CD8-positive, alpha-beta memory T cell (primary cell): ENCODE data around the gene NKX1-1. TPM values are rescaled to one million over a fixed set of nuclear protein-coding genes. Genes with fewer than 3 reads are reported as not detected.

Experiments
- CTCF ChIA-PET: fragments of 350-600 bp; sonication (Branson Sonifier 250); formaldehyde crosslinking; loops from one replicate; lab custom pipeline; 2021; ENCODE audit warnings: antibody characterized with exemption; lab: Charles Lee
- POLR2A ChIA-PET: fragments of 350-600 bp; sonication (Branson Sonifier 250); formaldehyde crosslinking; loops from one replicate; lab custom pipeline; 2021; ENCODE audit warnings: antibody characterized with exemption; lab: Charles Lee
- DNase-seq, 5 donors: peaks; one replicate each; pipeline versions ENCODE4 v3.0.0 to v3.0.0-alpha.2; 2020 to 2022; ENCODE audit warnings: mixed read lengths in 1 of 5
- H3K27ac ChIP-seq: one replicate; pipeline ENCODE4 v1.7.0; 2013; ENCODE audit warnings: low read depth, mild to moderate bottlenecking, low read length, moderate library complexity
- H3K27me3 ChIP-seq: 2 replicates; pipeline ENCODE4 v1.7.0; 2013; ENCODE audit warnings: low read length, mild to moderate bottlenecking; ENCODE audit not compliant: insufficient read depth, poor library complexity, severe bottlenecking
- H3K36me3 ChIP-seq: 2 replicates; pipeline ENCODE4 v1.7.0; 2013; ENCODE audit warnings: mild to moderate bottlenecking, low read length, moderate library complexity; ENCODE audit not compliant: insufficient read depth
- H3K4me1 ChIP-seq: 2 replicates; pipeline ENCODE4 v1.7.0; 2013; ENCODE audit warnings: mild to moderate bottlenecking, low read length, moderate library complexity; ENCODE audit not compliant: insufficient read depth
- H3K4me3 ChIP-seq: 2 replicates; pipeline ENCODE4 v1.7.0; 2013; ENCODE audit warnings: mild to moderate bottlenecking, low read length
- H3K9me3 ChIP-seq: 2 replicates; pipeline ENCODE4 v1.7.0; 2013; ENCODE audit warnings: mild to moderate bottlenecking, low read length
- H3K27ac Mint-ChIP-seq, 8 donors: one replicate each; pipeline ENCODE4 v1.8.0; 2020 to 2021; ENCODE audit warnings: mixed read lengths in 8 of 8, mild to moderate bottlenecking in 6 of 8, inconsistent platforms in 3 of 8, moderate library complexity in 3 of 8
- H3K27me3 Mint-ChIP-seq, 2 donors: one replicate each; pipeline ENCODE4 v1.8.0; 2020 to 2021; ENCODE audit warnings: mixed read lengths in 2 of 2, mild to moderate bottlenecking in 1 of 2, moderate library complexity in 1 of 2
- H3K36me3 Mint-ChIP-seq, 3 donors: one replicate each; pipeline ENCODE4 v1.8.0; 2020 to 2021; ENCODE audit warnings: mixed read lengths in 3 of 3, inconsistent platforms in 1 of 3, mild to moderate bottlenecking in 1 of 3
- H3K4me1 Mint-ChIP-seq, 3 donors: one replicate each; pipeline ENCODE4 v1.8.0; 2020 to 2021; ENCODE audit warnings: mixed read lengths in 3 of 3, inconsistent platforms in 1 of 3, mild to moderate bottlenecking in 1 of 3
- H3K4me3 Mint-ChIP-seq, 7 donors: one replicate each; pipeline ENCODE4 v1.8.0; 2020 to 2021; ENCODE audit warnings: mixed read lengths in 7 of 7, mild to moderate bottlenecking in 6 of 7, moderate library complexity in 4 of 7, inconsistent platforms in 2 of 7
- H3K9me3 Mint-ChIP-seq, 5 donors: one replicate each; pipeline ENCODE4 v1.8.0; 2020 to 2022; ENCODE audit warnings: mixed read lengths in 5 of 5, mild to moderate bottlenecking in 3 of 5, moderate library complexity in 2 of 5, inconsistent platforms in 1 of 5
- polyA plus RNA-seq: library from polyadenylated mRNA; unstranded; fragments of 300-500 nt; fragmentation: Illumina TruSeq; gene quantifications from one replicate; pipeline ENCODE4 v1.2.3, GENCODE V29; 2021
- total RNA-seq, 2 experiments: library from RNA; stranded (reverse); gene quantifications; one replicate each; pipeline ENCODE4 v1.2.3, GENCODE V29; 2021

The NKX1-1 gene
- total and polyA plus RNA-seq, 3 experiments from 2014 or later, result not detected

GRCh38 chr4:1413687-1414479, 7.6 kb upstream of the NKX1-1 start:
- no peak overlapping the region for H3K4me3 ChIP-seq
- Mint-ChIP-seq H3K27ac (no peak overlapping the region), H3K27me3 (peaks cover 44 to 63% of the 10 kb centered on the region in 2 donors), H3K4me3 (no peak overlapping the region), H3K36me3 (no peaks in the 10 kb centered on the region), H3K4me1 (peaks cover 0 to 4% (median 0%) of the 10 kb centered on the region in 3 donors), H3K9me3 (peaks cover 0 to 2% (median 0%) of the 10 kb centered on the region in 5 donors)
- CTCF ChIA-PET, result no interaction called here
- no peaks in the 10 kb centered on the region for H3K4me1 ChIP-seq
- no peaks in the 10 kb centered on the region for H3K9me3 ChIP-seq
- no peak overlapping the region for H3K27ac ChIP-seq
- peak in 1 of 5 donors; percentile 33 for DNase-seq
- POLR2A ChIA-PET, result no interaction called here
- peaks cover 11% of the 10 kb centered on the region for H3K27me3 ChIP-seq
- H3K36me3 ChIP-seq, result no peaks in the 10 kb centered on the region

- CTCF ChIA-PET, result no interaction called here
- Histone ChIP-seq H3K27ac (no peak overlapping the region), H3K27me3 (peaks cover 11% of the 10 kb centered on the region), H3K36me3 (no peaks in the 10 kb centered on the region), H3K9me3 (no peaks in the 10 kb centered on the region), H3K4me3 (no peak overlapping the region), H3K4me1 (no peaks in the 10 kb centered on the region)
- H3K4me3 Mint-ChIP-seq, result no peak overlapping the region
- H3K27ac Mint-ChIP-seq, result no peak overlapping the region
- H3K4me1 Mint-ChIP-seq, result peaks cover 0 to 4% (median 2%) of the 10 kb centered on the region in 3 donors
- peaks cover 46 to 64% of the 10 kb centered on the region in 2 donors for H3K27me3 Mint-ChIP-seq
- H3K9me3 Mint-ChIP-seq, result peaks cover 0 to 2% (median 0%) of the 10 kb centered on the region in 5 donors
- peaks cover 0 to 1% (median 0%) of the 10 kb centered on the region in 3 donors for H3K36me3 Mint-ChIP-seq
- POLR2A ChIA-PET, result no interaction called here
- DNase-seq, result peak in 1 of 5 donors; percentile 40
These were observed 7.0 kb upstream of the NKX1-1 start for GRCh38 chr4:1413204-1413663.

GRCh38 chr4:1412376-1413203, 6.3 kb upstream of the NKX1-1 start:
- H3K27me3 ChIP-seq, result peaks cover 11% of the 10 kb centered on the region
- no peak overlapping the region for H3K4me3 ChIP-seq
- Mint-ChIP-seq H3K27me3 (peaks cover 42 to 65% of the 10 kb centered on the region in 2 donors), H3K9me3 (peaks cover 0 to 2% (median 0%) of the 10 kb centered on the region in 5 donors), H3K36me3 (peaks cover 0 to 1% (median 0%) of the 10 kb centered on the region in 3 donors), H3K4me1 (peaks cover 0 to 4% (median 2%) of the 10 kb centered on the region in 3 donors), H3K4me3 (no peak overlapping the region), H3K27ac (no peak overlapping the region)
- no peaks in the 10 kb centered on the region for H3K9me3 ChIP-seq
- H3K4me1 ChIP-seq, result no peaks in the 10 kb centered on the region
- no peak for DNase-seq
- no peaks in the 10 kb centered on the region for H3K36me3 ChIP-seq
- ChIA-PET POLR2A (no interaction called here), CTCF (interaction anchor here (0.7 kb wide), 1 partner anchor 685 kb away, joined by 4 read pairs; no protein-coding TSS in a partner anchor)
- no peak overlapping the region for H3K27ac ChIP-seq

GRCh38 chr4:1411436-1412375, 5.5 kb upstream of the NKX1-1 start:
- Histone ChIP-seq H3K4me3 (no peak overlapping the region), H3K27ac (no peak overlapping the region), H3K36me3 (no peaks in the 10 kb centered on the region), H3K9me3 (no peaks in the 10 kb centered on the region), H3K4me1 (no peaks in the 10 kb centered on the region), H3K27me3 (peaks cover 11% of the 10 kb centered on the region)
- DNase-seq, result no peak
- peak overlapping the region in 1 of 8 donors; percentile 43 for H3K27ac Mint-ChIP-seq
- H3K4me3 Mint-ChIP-seq, result no peak overlapping the region
- CTCF ChIA-PET, result interaction anchor here (0.7 kb wide), 1 partner anchor 685 kb away, joined by 4 read pairs; no protein-coding TSS in a partner anchor
- H3K4me1 Mint-ChIP-seq, result peaks cover 0 to 4% (median 4%) of the 10 kb centered on the region in 3 donors
- H3K27me3 Mint-ChIP-seq, result peaks cover 46 to 71% of the 10 kb centered on the region in 2 donors
- POLR2A ChIA-PET, result no interaction called here
- H3K36me3 Mint-ChIP-seq, result peaks cover 0 to 1% (median 0%) of the 10 kb centered on the region in 3 donors
- H3K9me3 Mint-ChIP-seq, result peaks cover 0 to 2% (median 0%) of the 10 kb centered on the region in 5 donors

GRCh38 chr4:1410491-1411325, 4.5 kb upstream of the NKX1-1 start:
- peaks cover 11% of the 10 kb centered on the region for H3K27me3 ChIP-seq
- Mint-ChIP-seq H3K36me3 (peaks cover 0 to 1% (median 0%) of the 10 kb centered on the region in 3 donors), H3K27ac (peak overlapping the region in 1 of 8 donors; percentile 43), H3K4me3 (no peak overlapping the region), H3K4me1 (peaks cover 0 to 4% (median 4%) of the 10 kb centered on the region in 3 donors), H3K9me3 (peaks cover 0 to 2% (median 0%) of the 10 kb centered on the region in 5 donors), H3K27me3 (peaks cover 41 to 63% of the 10 kb centered on the region in 2 donors)
- CTCF ChIA-PET, result no interaction called here
- POLR2A ChIA-PET, result no interaction called here
- H3K4me1 ChIP-seq, result no peaks in the 10 kb centered on the region
- no peak overlapping the region for H3K4me3 ChIP-seq
- DNase-seq, result peak in 4 of 5 donors; percentile 17 to 54 (median 30)
- no peaks in the 10 kb centered on the region for H3K36me3 ChIP-seq
- H3K9me3 ChIP-seq, result no peaks in the 10 kb centered on the region
- H3K27ac ChIP-seq, result no peak overlapping the region

GRCh38 chr4:1409491-1410425, 3.5 kb upstream of the NKX1-1 start:
- CTCF ChIA-PET, result no interaction called here
- no peaks in the 10 kb centered on the region for H3K4me1 ChIP-seq
- no peaks in the 10 kb centered on the region for H3K9me3 ChIP-seq
- peak overlapping the region in 1 of 8 donors; percentile 33 for H3K27ac Mint-ChIP-seq
- DNase-seq, result peak in 1 of 5 donors; percentile 36
- POLR2A ChIA-PET, result no interaction called here
- H3K27me3 Mint-ChIP-seq, result peaks cover 42 to 64% of the 10 kb centered on the region in 2 donors
- peaks cover 13% of the 10 kb centered on the region for H3K27me3 ChIP-seq
- no peak overlapping the region for H3K4me3 Mint-ChIP-seq
- peaks cover 0 to 1% (median 0%) of the 10 kb centered on the region in 3 donors for H3K36me3 Mint-ChIP-seq
- no peak overlapping the region for H3K4me3 ChIP-seq
- no peaks in the 10 kb centered on the region for H3K36me3 ChIP-seq
- H3K9me3 Mint-ChIP-seq, result peaks cover 0 to 2% (median 0%) of the 10 kb centered on the region in 5 donors
- peaks cover 0 to 6% (median 0%) of the 10 kb centered on the region in 3 donors for H3K4me1 Mint-ChIP-seq
- H3K27ac ChIP-seq, result no peak overlapping the region
